GM23248 (cell line): ENCODE measurements around the gene PERCC1. TPM values are rescaled to one million over a fixed set of nuclear protein-coding genes. Genes with fewer than 3 reads are reported as not detected.
A peak's percentile ranks its signal among the peaks of the same experiment; 100 is the strongest.

Experiments
- DNase-seq: peaks from one replicate; pipeline ENCODE4 v3.0.0-alpha.2; 2015
- H2AFZ ChIP-seq: fragments of 200-600 bp; sonication (generic); 2 replicates; pipeline ENCODE4 v1.6.1; 2016; ENCODE audit warnings: antibody characterized with exemption
- H3F3A ChIP-seq: fragments of 200-600 bp; sonication (generic); 2 replicates; pipeline ENCODE4 v1.6.1; 2016; ENCODE audit warnings: mild to moderate bottlenecking, antibody characterized with exemption, mixed run types; ENCODE audit not compliant: insufficient read depth
- H3K27ac ChIP-seq: fragments of 200-600 bp; sonication (generic); 2 replicates; pipeline ENCODE4 v1.5.1; 2016; ENCODE audit warnings: mild to moderate bottlenecking
- H3K27me3 ChIP-seq: fragments of 200-600 bp; sonication (generic); replicated peaks from 2 replicates; pipeline ENCODE4 v1.6.1; 2016; ENCODE audit warnings: mild to moderate bottlenecking; ENCODE audit not compliant: insufficient read depth
- H3K36me3 ChIP-seq: fragments of 200-600 bp; sonication (generic); 2 replicates; pipeline ENCODE4 v1.6.1; 2016; ENCODE audit warnings: low read depth, mild to moderate bottlenecking
- H3K4me1 ChIP-seq: fragments of 200-600 bp; sonication (generic); 2 replicates; pipeline ENCODE4 v1.6.1; 2016; ENCODE audit warnings: mild to moderate bottlenecking; ENCODE audit not compliant: insufficient read depth
- H3K4me2 ChIP-seq: fragments of 200-600 bp; sonication (generic); one replicate; pipeline ENCODE4 v1.6.1; 2016; ENCODE audit warnings: mild to moderate bottlenecking; ENCODE audit not compliant: unreplicated experiment
- H3K4me3 ChIP-seq: fragments of 200-600 bp; sonication (generic); 2 replicates; pipeline ENCODE4 v1.5.1; 2016; ENCODE audit warnings: mild to moderate bottlenecking
- H3K79me2 ChIP-seq: fragments of 200-600 bp; sonication (generic); 2 replicates; pipeline ENCODE4 v1.6.1; 2016; ENCODE audit warnings: mild to moderate bottlenecking; ENCODE audit not compliant: insufficient read depth
- H3K9ac ChIP-seq: fragments of 200-600 bp; sonication (generic); 2 replicates; pipeline ENCODE4 v1.6.1; 2016; ENCODE audit warnings: mild to moderate bottlenecking
- H3K9me2 ChIP-seq: fragments of 200-600 bp; sonication (generic); 2 replicates; pipeline ENCODE4 v1.6.1; 2016; ENCODE audit warnings: mixed run types, mild to moderate bottlenecking, moderate library complexity; ENCODE audit not compliant: insufficient read depth
- H3K9me3 ChIP-seq: fragments of 200-600 bp; sonication (generic); one replicate; pipeline ENCODE4 v1.6.1; 2017; ENCODE audit warnings: low read depth
- H4K20me1 ChIP-seq: fragments of 200-600 bp; sonication (generic); 2 replicates; pipeline ENCODE4 v1.6.0; 2016; ENCODE audit not compliant: insufficient read depth
- EZH2 ChIP-seq: fragments of 200-600 bp; sonication (generic); IDR thresholded peaks from 2 replicates; pipeline ENCODE4 v1.6.1; 2018; ENCODE audit warnings: antibody characterized with exemption, mild to moderate bottlenecking; ENCODE audit not compliant: insufficient read depth, poor library complexity, severe bottlenecking
- EZH2phosphoT487 ChIP-seq: fragments of 200-600 bp; sonication (generic); IDR thresholded peaks from 2 replicates; pipeline ENCODE4 v1.6.1; 2018; ENCODE audit warnings: antibody characterized with exemption, moderate library complexity, mild to moderate bottlenecking, low read depth; ENCODE audit not compliant: insufficient read depth
- WGBS, 2 experiments: methylation state at CpG; one replicate each; pipeline ENCODE4 v1.1.6; 2015 to 2017; ENCODE audit warnings: low lambda C conversion rate in 2 of 2, low coverage in 1 of 2; ENCODE audit errors: missing lambda C conversion rate in 2 of 2; 5-methylcytosine and 5-hydroxymethylcytosine counted together
- in situ Hi-C: fragments of 300-500 bp; cut with MboI; formaldehyde crosslinking; loops from 2 replicates; pipeline ENCODE4 v1.15.0; 2020
- polyA plus RNA-seq: library from polyadenylated mRNA; unstranded; fragments of >200 nt; fragmentation: Nextera tagmentation; extraction: Ambion mirVana; gene quantifications from 2 replicates; pipeline ENCODE4 v1.2.1, GENCODE V29; 2016
- total RNA-seq: library from RNA; depleted of rRNA; stranded (reverse); fragments of >200 nt; shearing (Covaris generic); gene quantifications from 2 replicates; pipeline ENCODE4 v1.2.3, GENCODE V29; 2014; rRNA removed

Gene PERCC1
- total and polyA plus RNA-seq, 2 experiments from 2014 or later: not detected

DNA sequence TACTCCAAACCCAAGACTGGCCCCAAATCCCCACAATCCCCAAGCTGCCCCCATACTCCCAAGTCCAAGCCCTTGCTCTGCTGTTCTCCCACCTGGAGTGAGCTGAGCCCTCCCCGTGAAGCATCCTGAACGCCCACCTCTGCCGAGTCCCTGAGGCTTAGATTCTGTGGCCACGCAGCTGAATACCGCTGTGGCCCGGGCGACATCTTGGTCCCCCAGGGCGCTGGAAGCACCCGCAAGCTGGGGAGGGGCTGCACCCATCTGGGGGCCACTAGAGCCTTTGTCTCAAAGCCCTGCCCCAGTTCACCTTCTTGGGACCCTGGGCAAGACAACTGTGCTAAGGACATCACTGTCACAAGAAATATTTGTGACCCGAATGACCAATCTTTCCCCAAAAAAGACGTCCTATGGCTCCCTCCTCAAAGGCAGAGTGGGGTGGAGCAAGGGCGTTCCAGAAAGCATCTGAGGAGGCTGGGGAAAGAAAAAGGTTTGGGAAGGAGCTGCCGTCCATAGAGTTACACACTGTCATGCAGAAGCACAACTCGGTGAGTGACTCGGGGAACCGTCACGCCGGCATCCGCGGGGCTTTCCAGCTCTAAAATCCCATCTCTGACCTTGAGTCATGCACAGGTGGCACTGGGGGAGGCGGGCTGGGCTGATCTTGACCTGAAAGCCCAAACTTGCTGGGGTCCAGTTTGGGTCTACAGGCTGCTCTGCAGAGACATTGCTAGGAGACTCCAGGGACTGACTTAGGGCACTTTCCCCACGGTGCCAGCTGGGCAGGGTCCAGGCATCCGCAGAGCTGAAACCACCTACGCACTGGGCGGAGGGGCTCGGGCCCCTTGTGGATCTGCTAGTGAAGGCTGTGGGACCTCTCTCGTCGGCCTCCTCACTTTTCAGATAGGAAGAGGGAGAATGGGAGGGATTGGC lies 51.3 kb downstream of the PERCC1 start:
- peak; percentile 22 for DNase-seq

More for the DNA sequence above, 51.3 kb downstream of the PERCC1 start:
- Histone ChIP-seq H3K4me2 (no peak overlapping the region), H3K9me2 (no peaks in the 10 kb centered on the region), H3K27ac (no peak overlapping the region), H3K36me3 (no peaks in the 10 kb centered on the region), H2AFZ (no peak overlapping the region), H3K9ac (no peak overlapping the region), H3K4me3 (no peak overlapping the region), H4K20me1 (no peaks in the 10 kb centered on the region), H3K9me3 (no peaks in the 10 kb centered on the region), H3K27me3 (no peaks in the 10 kb centered on the region), H3K4me1 (no peaks in the 10 kb centered on the region), H3F3A (no peaks in the 10 kb centered on the region), H3K79me2 (no peaks in the 10 kb centered on the region)
- TF ChIP-seq EZH2 (no peak), EZH2phosphoT487 (no peak)
- WGBS, 2 experiments: 73 to 76% methylated on average over 28 of the region's 28 CpGs
- in situ Hi-C loops: no loop called here

Other genes with a start within 250 kb of the PERCC1 start
- not detected in 2 replicates for gene TPSG1, start 205.8 kb upstream of the PERCC1 start, total RNA-seq
- not detected in 2 replicates for gene TPSG1, start 205.8 kb upstream of the PERCC1 start, polyA plus RNA-seq
- not detected in 2 replicates for gene TPSB2, start 200.9 kb upstream of the PERCC1 start, total RNA-seq
- gene TPSB2, start 200.9 kb upstream of the PERCC1 start, polyA plus RNA-seq: not detected in 2 replicates
- not detected in 2 replicates for gene TPSAB1, start 190.4 kb upstream of the PERCC1 start, total RNA-seq
- gene TPSAB1, start 190.4 kb upstream of the PERCC1 start, polyA plus RNA-seq: not detected in 2 replicates
- not detected in 2 replicates for gene TPSD1, start 175.0 kb upstream of the PERCC1 start, total RNA-seq
- gene TPSD1, start 175.0 kb upstream of the PERCC1 start, polyA plus RNA-seq: not detected in 2 replicates
- 46.5 and 77.7 TPM in 2 replicates for gene UBE2I, start 121.4 kb upstream of the PERCC1 start, total RNA-seq
- gene UBE2I, start 121.4 kb upstream of the PERCC1 start, polyA plus RNA-seq: 133 and 134 TPM in 2 replicates
- 0.13 and 0.86 TPM in 2 replicates for gene BAIAP3, start 97.4 kb upstream of the PERCC1 start, total RNA-seq
- gene BAIAP3, start 97.4 kb upstream of the PERCC1 start, polyA plus RNA-seq: 0.23 and 0.24 TPM in 2 replicates
- gene TSR3, start 79.2 kb upstream of the PERCC1 start, total RNA-seq: 88.0 and 110 TPM in 2 replicates
- gene TSR3, start 79.2 kb upstream of the PERCC1 start, polyA plus RNA-seq: 105 and 106 TPM in 2 replicates
- gene GNPTG, start 79.1 kb upstream of the PERCC1 start, total RNA-seq: 52.4 and 85.8 TPM in 2 replicates
- gene GNPTG, start 79.1 kb upstream of the PERCC1 start, polyA plus RNA-seq: 99.9 and 109 TPM in 2 replicates
- gene UNKL, start 16.4 kb upstream of the PERCC1 start, total RNA-seq: 13.0 and 15.3 TPM in 2 replicates
- gene UNKL, start 16.4 kb upstream of the PERCC1 start, polyA plus RNA-seq: 6.1 and 8.2 TPM in 2 replicates
- gene UQCC4, start 10.3 kb upstream of the PERCC1 start, total RNA-seq: 11.3 and 19.5 TPM in 2 replicates
- 26.0 and 27.1 TPM in 2 replicates for gene UQCC4, start 10.3 kb upstream of the PERCC1 start, polyA plus RNA-seq
- gene CCDC154, start 13.5 kb downstream of the PERCC1 start, total RNA-seq: not detected in 2 replicates
- 0.09 and 0.18 TPM in 2 replicates for gene CCDC154, start 13.5 kb downstream of the PERCC1 start, polyA plus RNA-seq
- gene CLCN7, start 44.0 kb downstream of the PERCC1 start, total RNA-seq: 37.3 and 39.3 TPM in 2 replicates
- 31.7 and 33.6 TPM in 2 replicates for gene CLCN7, start 44.0 kb downstream of the PERCC1 start, polyA plus RNA-seq
- gene PTX4, start 57.9 kb downstream of the PERCC1 start, total RNA-seq: not detected in 2 replicates
- gene PTX4, start 57.9 kb downstream of the PERCC1 start, polyA plus RNA-seq: 0.18 TPM in 1 of 2 replicates, not detected in the other
- gene TELO2, start 62.3 kb downstream of the PERCC1 start, total RNA-seq: 24.7 and 29.3 TPM in 2 replicates
- 28.5 and 30.5 TPM in 2 replicates for gene TELO2, start 62.3 kb downstream of the PERCC1 start, polyA plus RNA-seq
- gene TMEM204, start 102.6 kb downstream of the PERCC1 start, total RNA-seq: 40.0 and 43.1 TPM in 2 replicates
- gene TMEM204, start 102.6 kb downstream of the PERCC1 start, polyA plus RNA-seq: 26.0 and 28.6 TPM in 2 replicates
- gene IFT140, start 181.0 kb downstream of the PERCC1 start, total RNA-seq: 27.3 and 31.9 TPM in 2 replicates
- gene IFT140, start 181.0 kb downstream of the PERCC1 start, polyA plus RNA-seq: 13.4 and 14.5 TPM in 2 replicates
- gene CRAMP1, start 181.3 kb downstream of the PERCC1 start, total RNA-seq: 6.3 TPM in 2 replicates
- 2.2 and 2.5 TPM in 2 replicates for gene CRAMP1, start 181.3 kb downstream of the PERCC1 start, polyA plus RNA-seq
- gene JPT2, start 247.2 kb downstream of the PERCC1 start, total RNA-seq: 51.8 and 55.9 TPM in 2 replicates
- gene JPT2, start 247.2 kb downstream of the PERCC1 start, polyA plus RNA-seq: 6.5 and 8.0 TPM in 2 replicates